ENCODE results near the gene CD27. TPM values are rescaled to one million over a fixed set of nuclear protein-coding genes. Genes with fewer than 3 reads are reported as not detected.
A peak's percentile ranks its signal among the peaks of the same experiment; 100 is the strongest.

CD27 gene
- total and polyA plus RNA-seq, 9 of the 15 experiments (the other 6 are each of a cell fraction or from before 2014, with no cell fraction given), result 0.24 TPM; not detected in 8

- no peak for TF ChIP-seq BCL6 (CRISPR knock-in tag; IDR thresholded peaks at IDR 0.05)
- no peak for TF ChIP-seq ZNF707 (CRISPR knock-in tag; conservative IDR thresholded peaks at IDR 0.05)
- TF ChIP-seq TGIF2 (CRISPR knock-in tag; IDR thresholded peaks at IDR 0.05), result no peak
- TF ChIP-seq ZNF431 (CRISPR knock-in tag; IDR thresholded peaks at IDR 0.05), result no peak
- TF ChIP-seq SAP30 (IDR thresholded peaks at IDR 0.05; ENCODE audit: borderline replicate concordance, insufficient read depth, low read depth, low read length, poor library complexity, severe bottlenecking), result peak; percentile 13
- TF ChIP-seq ZNF311 (CRISPR knock-in tag; IDR thresholded peaks at IDR 0.05), result no peak
- TF ChIP-seq GTF3C2 (IDR thresholded peaks at IDR 0.05; ENCODE audit: borderline replicate concordance, extremely low read depth, insufficient read length), result no peak
- TF ChIP-seq EGR1 (conservative IDR thresholded peaks at IDR 0.05), result peak; percentile 28; the same call in 1 of the 2 replicates
- TF ChIP-seq DLX4 (CRISPR knock-in tag; IDR thresholded peaks at IDR 0.05), result no peak
- TF ChIP-seq LCOR (CRISPR knock-in tag; IDR thresholded peaks at IDR 0.05), result no peak
- no peak for TF ChIP-seq E2F6 (IDR thresholded peaks at IDR 0.05; ENCODE audit: borderline replicate concordance in 1 of 2, extremely low read depth in 1 of 2, insufficient read depth in 1 of 2, insufficient read length in 1 of 2, low read depth in 1 of 2, low read length in 1 of 2, poor library complexity in 1 of 2, severe bottlenecking in 1 of 2)
- TF ChIP-seq MBD1 (CRISPR knock-in tag; IDR thresholded peaks at IDR 0.05), result no peak
- no peak for TF ChIP-seq SFPQ (IDR thresholded peaks at IDR 0.05; ENCODE audit: low read depth, low read length)
- no peak for TF ChIP-seq NFIC (IDR thresholded peaks at IDR 0.05)
- TF ChIP-seq RCOR1 (IDR thresholded peaks at IDR 0.05; ENCODE audit: borderline replicate concordance in 1 of 2, low read depth in 2 of 2, low read length in 2 of 2), result no peak
Observed at GRCh38 chr12:6469609-6470374, 25.0 kb downstream of the CD27 start (continued).

Data from K562 (cell line).